Midbrain (tissue), 1 donor: ENCODE results near the gene CDC14A.
"Not testable (repeated sequence)": the region's sequence is repeated elsewhere in the genome, so short reads cannot be mapped to it uniquely, and the experiment has no call there.

Source experiments
- DNase-seq: peaks from one replicate; lab custom pipeline; 2025; lab: John Stamatoyannopoulos, UW

CDC14A gene

GRCh38 chr1:100335436-100335835 lies 16.9 kb upstream of the CDC14A start:
- DNase-seq, result no peak

GRCh38 chr1:100337878-100338277 lies 14.4 kb upstream of the CDC14A start:
- DNase-seq, result not testable (repeated sequence)

GRCh38 chr1:100339735-100340134 lies 12.6 kb upstream of the CDC14A start:
- DNase-seq, result not testable (repeated sequence)

GRCh38 chr1:100340494-100340893 lies 11.8 kb upstream of the CDC14A start:
- no peak for DNase-seq

GRCh38 chr1:100342348-100342747 lies 10.0 kb upstream of the CDC14A start:
- DNase-seq, result no peak

GRCh38 chr1:100343897-100344296 lies 8.4 kb upstream of the CDC14A start:
- DNase-seq, result no peak

- no peak for DNase-seq
Observed at GRCh38 chr1:100344774-100345173, 7.5 kb upstream of the CDC14A start.

GRCh38 chr1:100346387-100346786 lies 5.9 kb upstream of the CDC14A start:
- no peak for DNase-seq

- DNase-seq, result no peak
Observed at GRCh38 chr1:100347009-100347966, 5.0 kb upstream of the CDC14A start.

- no peak for DNase-seq
Observed at GRCh38 chr1:100348549-100349144, 3.7 kb upstream of the CDC14A start.

GRCh38 chr1:100349246-100349645 lies 3.1 kb upstream of the CDC14A start:
- no peak for DNase-seq

GRCh38 chr1:100350787-100351094 lies 1.6 kb upstream of the CDC14A start:
- DNase-seq, result no peak

- DNase-seq, result peak; percentile 90
Observed at GRCh38 chr1:100351095-100351887, 1.0 kb upstream of the CDC14A start.

- DNase-seq, result no peak
Observed at GRCh38 chr1:100353071-100353801, 930 bp downstream of the CDC14A start.

GRCh38 chr1:100353988-100354387 lies 1.7 kb downstream of the CDC14A start:
- no peak for DNase-seq

GRCh38 chr1:100354971-100355394 lies 2.7 kb downstream of the CDC14A start:
- peak; percentile 28 for DNase-seq

- DNase-seq, result peak; percentile 8
Observed at GRCh38 chr1:100358210-100358609, 5.9 kb downstream of the CDC14A start.

GRCh38 chr1:100359139-100359538 lies 6.8 kb downstream of the CDC14A start:
- no peak for DNase-seq

GRCh38 chr1:100360790-100361510 lies 8.6 kb downstream of the CDC14A start:
- DNase-seq, result peak; percentile 65

- DNase-seq, result no peak
Observed at GRCh38 chr1:100361511-100362089, 9.3 kb downstream of the CDC14A start.
